ENCODE measurements around the gene RNF220. TPM values are rescaled to one million over a fixed set of nuclear protein-coding genes. Genes with fewer than 3 reads are reported as not detected.

Gene RNF220
- total and polyA plus RNA-seq, 2 experiments from 2014 or later: 77.2 to 117 TPM

- no peak overlapping the region for H2AFZ ChIP-seq
- H3K27ac ChIP-seq: no peak overlapping the region
Observed at GRCh38 chr1:44472620-44473525, 67.8 kb downstream of the RNF220 start.

GRCh38 chr1:44476891-44477290, 71.8 kb downstream of the RNF220 start:
- no peak for TF ChIP-seq EZH2 (IDR thresholded peaks at IDR 0.05; ENCODE audit: borderline replicate concordance)
- TF ChIP-seq EZH2phosphoT487 (IDR thresholded peaks at IDR 0.05; ENCODE audit: low read depth, severe bottlenecking, unreplicated experiment): no peak
- TF ChIP-seq CTCF (IDR thresholded peaks at IDR 0.05; ENCODE audit: poor library complexity): no peak
- H3K27ac ChIP-seq: no peak overlapping the region
- no peak overlapping the region for H2AFZ ChIP-seq
- no peaks in the 10 kb centered on the region for H4K20me1 ChIP-seq (ENCODE audit: insufficient read depth, poor library complexity, severe bottlenecking)
- H3K79me2 ChIP-seq: no peaks in the 10 kb centered on the region
- H3K9me3 ChIP-seq (ENCODE audit: low read depth): no peaks in the 10 kb centered on the region
- no peak overlapping the region for H3K4me3 ChIP-seq
- no peaks in the 10 kb centered on the region for H3K9me2 ChIP-seq (replicated peaks; ENCODE audit: insufficient read depth)
- no peaks in the 10 kb centered on the region for H3K36me3 ChIP-seq (replicated peaks; ENCODE audit: insufficient read depth, low read depth)
- no peaks in the 10 kb centered on the region for H3K27me3 ChIP-seq
- no peaks in the 10 kb centered on the region for H3K4me1 ChIP-seq (ENCODE audit: insufficient read depth)
- no peak for DNase-seq (ENCODE audit: low spot score)
- no peak overlapping the region for H3K4me2 ChIP-seq

More at GRCh38 chr1:44472620-44473525, 67.8 kb downstream of the RNF220 start:
- H3K36me3 ChIP-seq (replicated peaks; ENCODE audit: insufficient read depth, low read depth): no peaks in the 10 kb centered on the region
- 65% methylated on average over 18 of the region's 18 CpGs for WGBS (ENCODE audit: low lambda C conversion rate, missing lambda C conversion rate)
- H3K4me3 ChIP-seq: no peak overlapping the region
- H3K4me1 ChIP-seq (ENCODE audit: insufficient read depth): no peaks in the 10 kb centered on the region
- no peak for DNase-seq (ENCODE audit: low spot score)
- TF ChIP-seq EZH2phosphoT487 (IDR thresholded peaks at IDR 0.05; ENCODE audit: low read depth, severe bottlenecking, unreplicated experiment) (no peak), EZH2 (IDR thresholded peaks at IDR 0.05; ENCODE audit: borderline replicate concordance) (no peak), CTCF (IDR thresholded peaks at IDR 0.05; ENCODE audit: poor library complexity) (no peak)
- H3K4me2 ChIP-seq: no peak overlapping the region
- H4K20me1 ChIP-seq (ENCODE audit: insufficient read depth, poor library complexity, severe bottlenecking): no peaks in the 10 kb centered on the region
- no peaks in the 10 kb centered on the region for H3K79me2 ChIP-seq
- H3K9me2 ChIP-seq (replicated peaks; ENCODE audit: insufficient read depth): no peaks in the 10 kb centered on the region
- no peaks in the 10 kb centered on the region for H3K9me3 ChIP-seq (ENCODE audit: low read depth)
- peaks cover 8% of the 10 kb centered on the region for H3K27me3 ChIP-seq

- H3K4me2 ChIP-seq: no peak overlapping the region
- H3K9me2 ChIP-seq (replicated peaks; ENCODE audit: insufficient read depth): no peaks in the 10 kb centered on the region
- H3K27ac ChIP-seq: no peak overlapping the region
- WGBS (ENCODE audit: low lambda C conversion rate, missing lambda C conversion rate): 19% methylated on average over 2 of the region's 2 CpGs
- H3K4me3 ChIP-seq: no peak overlapping the region
- no peak for DNase-seq (ENCODE audit: low spot score)
- H3K36me3 ChIP-seq (replicated peaks; ENCODE audit: insufficient read depth, low read depth): no peaks in the 10 kb centered on the region
- no peaks in the 10 kb centered on the region for H3K79me2 ChIP-seq
- H2AFZ ChIP-seq: no peak overlapping the region
- no peaks in the 10 kb centered on the region for H3K4me1 ChIP-seq (ENCODE audit: insufficient read depth)
- no peaks in the 10 kb centered on the region for H3K27me3 ChIP-seq
- no peaks in the 10 kb centered on the region for H3K9me3 ChIP-seq (ENCODE audit: low read depth)
- H4K20me1 ChIP-seq (ENCODE audit: insufficient read depth, poor library complexity, severe bottlenecking): no peaks in the 10 kb centered on the region
- TF ChIP-seq CTCF (IDR thresholded peaks at IDR 0.05; ENCODE audit: poor library complexity): no peak
Observed at GRCh38 chr1:44481701-44482100, 76.6 kb downstream of the RNF220 start.
